ENCODE measurements around the gene RFX3.

Gene RFX3

GRCh38 chr9:3434594-3434993 is 91.2 kb downstream of the RFX3 start:
- no peak for DNase-seq (ENCODE audit: low read depth, low spot score)

- no peak for DNase-seq (ENCODE audit: low read depth, low spot score)
Measured at GRCh38 chr9:3433754-3434153, 92.0 kb downstream of the RFX3 start.

- no peak for DNase-seq (ENCODE audit: low read depth, low spot score)
Measured at GRCh38 chr9:3433066-3433465, 92.7 kb downstream of the RFX3 start.

- no peak for DNase-seq (ENCODE audit: low read depth, low spot score)
Measured at GRCh38 chr9:3431890-3432289, 93.9 kb downstream of the RFX3 start.

DNA sequence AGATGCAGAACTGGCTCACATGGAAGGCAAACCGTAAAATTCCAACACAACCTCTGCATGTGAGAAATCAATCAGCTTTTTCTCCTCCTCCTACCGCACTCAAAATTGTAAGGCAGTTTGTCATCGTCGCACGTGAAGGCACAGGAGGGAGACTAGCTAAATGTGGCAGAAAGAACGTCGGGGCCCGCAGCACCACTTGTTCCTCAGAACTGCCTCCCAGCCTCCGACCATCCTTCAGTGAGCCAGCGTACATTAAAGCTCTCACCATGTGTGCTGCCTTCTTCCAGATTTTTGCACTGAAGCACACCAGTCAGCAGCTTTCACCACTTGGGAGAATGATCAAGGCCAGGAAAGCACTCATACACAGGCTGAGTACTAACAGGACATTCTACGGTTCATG is 105.9 kb downstream of the RFX3 start:
- no peak for DNase-seq (ENCODE audit: low read depth, low spot score)

DNA sequence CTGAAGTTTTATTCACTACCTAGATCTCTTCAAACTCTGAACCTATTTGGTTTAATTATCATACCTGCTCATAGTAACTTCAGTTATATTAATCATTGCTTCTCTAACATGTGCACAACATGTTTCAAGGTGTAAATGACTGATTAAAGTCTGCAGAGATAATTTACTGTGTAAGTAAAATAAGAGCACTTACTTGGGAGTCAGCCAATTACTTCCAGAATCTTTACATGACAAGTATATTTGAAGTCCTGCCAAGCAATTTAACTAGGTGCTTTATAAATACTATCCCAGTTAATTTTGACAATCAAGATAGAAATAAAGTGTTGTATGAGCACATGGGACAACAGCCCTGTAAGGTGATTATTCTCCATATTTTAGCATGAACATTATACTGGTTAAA is 109.9 kb downstream of the RFX3 start:
- no peak for DNase-seq (ENCODE audit: low read depth, low spot score)

DNA sequence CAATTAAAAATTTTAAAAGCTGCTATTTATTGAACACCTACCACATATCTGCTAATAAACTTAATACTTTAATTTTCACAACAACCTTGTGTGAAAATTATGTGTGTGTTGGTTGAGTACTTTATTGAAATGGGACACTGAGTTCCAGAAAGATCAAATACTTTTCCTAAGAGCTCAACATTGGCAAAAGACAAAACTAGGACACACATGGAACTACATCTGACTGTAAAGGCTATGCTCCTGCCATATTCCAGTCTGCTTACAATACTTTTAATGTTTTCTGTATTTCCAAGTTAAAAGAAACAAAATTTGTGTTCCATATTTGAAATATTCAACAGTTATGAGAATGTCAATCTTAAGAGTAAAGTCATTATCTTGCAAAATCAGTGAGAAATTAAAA is 111.8 kb downstream of the RFX3 start:
- DNase-seq (ENCODE audit: low read depth, low spot score), result no peak

GRCh38 chr9:3410461-3410860 is 115.3 kb downstream of the RFX3 start:
- DNase-seq (ENCODE audit: low read depth, low spot score), result no peak

DNA sequence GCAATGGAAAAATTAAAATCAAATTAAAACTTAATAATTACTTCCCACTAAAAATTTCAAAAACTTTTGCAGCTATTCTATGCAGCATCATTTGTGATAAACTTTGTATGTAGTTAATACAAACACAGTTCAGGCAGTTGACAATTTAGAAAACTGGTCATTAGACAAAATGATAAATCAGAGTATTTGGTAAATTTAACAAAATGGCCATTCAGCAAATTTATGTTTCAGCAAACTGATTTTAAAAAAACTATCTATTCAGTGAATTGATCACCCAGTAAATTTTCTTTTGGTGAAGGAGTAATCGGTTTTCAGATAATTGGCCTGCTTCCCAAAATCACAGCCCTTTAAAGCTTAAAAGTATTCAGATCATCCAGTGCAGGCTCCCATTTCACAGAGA is 116.3 kb downstream of the RFX3 start:
- DNase-seq (ENCODE audit: low read depth, low spot score), result no peak

DNA sequence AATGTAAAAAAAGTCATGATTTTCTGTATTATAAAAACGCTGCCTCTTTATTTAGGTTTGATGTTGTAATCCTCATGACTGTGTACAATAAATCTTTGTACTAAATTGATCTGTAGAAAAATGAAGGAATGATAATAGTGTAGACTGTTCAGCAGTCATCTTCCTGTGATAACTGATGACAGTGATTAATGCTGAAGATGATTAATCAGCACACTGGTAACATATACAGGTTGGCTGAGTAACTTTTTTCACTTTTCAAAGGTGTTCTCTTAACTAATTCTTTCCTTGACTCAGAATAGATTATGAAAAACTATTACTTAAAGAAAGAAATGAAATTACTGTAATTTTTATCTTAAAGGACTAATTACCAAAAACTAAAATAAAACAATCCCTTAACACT is 122.5 kb downstream of the RFX3 start:
- DNase-seq (ENCODE audit: low read depth, low spot score), result no peak

GRCh38 chr9:3401221-3401954 is 124.4 kb downstream of the RFX3 start:
- DNase-seq (ENCODE audit: low read depth, low spot score), result no peak

GRCh38 chr9:3398232-3398648 is 127.6 kb downstream of the RFX3 start:
- no peak for DNase-seq (ENCODE audit: low read depth, low spot score)

GRCh38 chr9:3397766-3398165 is 128.0 kb downstream of the RFX3 start:
- DNase-seq (ENCODE audit: low read depth, low spot score), result no peak

- no peak for DNase-seq (ENCODE audit: low read depth, low spot score)
Measured at GRCh38 chr9:3391414-3391813, 134.4 kb downstream of the RFX3 start.

- DNase-seq (ENCODE audit: low read depth, low spot score), result no peak
Measured at GRCh38 chr9:3386753-3387152, 139.0 kb downstream of the RFX3 start.

DNA sequence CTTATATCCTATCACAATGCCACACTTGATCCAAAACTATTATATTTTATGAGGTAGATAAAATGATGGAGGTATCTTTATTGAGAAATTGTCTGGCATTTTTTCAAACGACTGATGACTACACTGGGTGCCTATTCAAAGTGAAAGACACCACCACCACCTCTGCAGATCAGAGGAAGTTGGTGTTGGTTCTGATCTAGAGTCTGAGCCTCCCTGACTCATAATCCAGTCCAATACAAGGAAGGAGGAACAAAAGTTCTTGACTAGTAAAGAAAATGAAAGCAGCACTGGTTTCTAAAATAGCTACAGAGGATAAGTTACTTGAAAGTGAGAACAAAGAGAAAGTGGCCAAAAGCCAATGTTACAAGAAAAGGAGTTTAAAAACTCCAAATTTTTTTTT is 139.9 kb downstream of the RFX3 start:
- DNase-seq (ENCODE audit: low read depth, low spot score), result peak; percentile 40

DNA sequence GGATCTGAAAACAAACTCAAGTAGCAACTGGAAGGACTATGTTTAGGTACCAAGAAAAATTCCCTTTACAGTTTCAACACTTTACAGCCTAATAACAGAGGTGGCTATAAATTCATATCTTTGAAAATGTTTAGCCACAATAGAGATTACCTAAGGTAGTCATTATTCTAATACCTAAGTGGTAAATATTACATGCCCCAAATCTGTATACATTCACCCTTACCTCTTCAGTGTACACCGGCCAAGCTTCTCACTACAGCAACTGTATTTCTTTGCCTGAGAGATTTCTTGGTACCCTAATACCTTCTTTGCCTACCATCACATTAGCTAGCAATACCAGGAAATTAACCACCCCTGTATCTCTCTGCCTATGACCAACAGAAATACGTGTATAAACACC is 154.0 kb downstream of the RFX3 start:
- no peak for DNase-seq (ENCODE audit: low read depth, low spot score)

DNA sequence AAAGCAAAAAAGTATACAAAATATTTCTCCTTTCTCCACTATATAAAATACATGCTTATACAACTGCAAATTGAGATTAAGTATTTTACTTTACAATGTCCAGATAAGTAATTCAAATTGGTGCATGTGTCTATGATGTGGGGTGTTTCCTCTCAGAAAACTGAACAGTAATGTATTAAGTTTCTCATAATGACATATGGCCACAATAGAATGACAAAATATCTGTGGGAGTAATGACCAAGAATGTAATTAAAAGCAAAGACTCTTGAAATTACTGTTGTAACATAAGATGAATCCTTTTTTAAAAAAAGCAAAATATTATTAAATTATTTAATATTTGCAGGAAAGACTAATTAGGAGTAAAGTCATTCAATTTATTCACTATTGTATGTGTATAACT is 155.1 kb downstream of the RFX3 start:
- DNase-seq (ENCODE audit: low read depth, low spot score), result no peak

GRCh38 chr9:3367185-3367584 is 158.6 kb downstream of the RFX3 start:
- DNase-seq (ENCODE audit: low read depth, low spot score), result no peak

GRCh38 chr9:3361689-3362392 is 164.0 kb downstream of the RFX3 start:
- DNase-seq (ENCODE audit: low read depth, low spot score), result no peak

- DNase-seq (ENCODE audit: low read depth, low spot score), result no peak
Measured at GRCh38 chr9:3361116-3361515, 164.7 kb downstream of the RFX3 start.

GRCh38 chr9:3360245-3360644 is 165.6 kb downstream of the RFX3 start:
- no peak for DNase-seq (ENCODE audit: low read depth, low spot score)

GRCh38 chr9:3359778-3360177 is 166.0 kb downstream of the RFX3 start:
- no peak for DNase-seq (ENCODE audit: low read depth, low spot score)

Measured in activated naive CD8-positive, alpha-beta T cell treated with anti-CD3 and anti-CD28 coated beads, Interleukin-2, amount 50 U/mL, for 16 hours (primary cell).